Lower lobe of right lung (tissue), 2 donors: ENCODE measurements around the gene AHI1. TPM values are rescaled to one million over a fixed set of nuclear protein-coding genes. Genes with fewer than 3 reads are reported as not detected.

Experiments
- ATAC-seq, 2 donors: fragments of 200-7000 bp; cut with Tn5 transposase; one replicate each; pipeline ENCODE4 v1.9.1; 2020 to 2022; ENCODE audit warnings: mild to moderate bottlenecking in 2 of 2, moderate library complexity in 2 of 2
- DNase-seq: peaks from one replicate; pipeline ENCODE4 v3.0.0-alpha.2; 2020
- H3K27ac ChIP-seq: fragments of 200-600 bp; one replicate; pipeline ENCODE4 v1.8.0; 2022
- H3K27me3 ChIP-seq: fragments of 200-600 bp; one replicate; pipeline ENCODE4 v1.8.0; 2022; ENCODE audit warnings: low read depth
- H3K36me3 ChIP-seq: fragments of 200-600 bp; one replicate; pipeline ENCODE4 v1.8.0; 2022; ENCODE audit warnings: mild to moderate bottlenecking
- H3K4me1 ChIP-seq: fragments of 200-600 bp; one replicate; pipeline ENCODE4 v1.8.0; 2022
- H3K4me3 ChIP-seq: fragments of 200-600 bp; one replicate; pipeline ENCODE4 v1.8.0; 2022; ENCODE audit warnings: mild to moderate bottlenecking
- H3K9me3 ChIP-seq: fragments of 200-600 bp; one replicate; pipeline ENCODE4 v1.8.0; 2022
- intact Hi-C: fragments of 100-400 bp; cut with DNase I; formaldehyde crosslinking; loops from one replicate; pipeline ENCODE4 v1.11.0; 2022
- total RNA-seq: library from RNA; stranded (reverse); fragmentation: NEBNext Ultra II Directional; extraction: Animal tissue kit (Norgen Biotek cat#: 25700); gene quantifications from one replicate; pipeline ENCODE4 v1.2.1, GENCODE V29; 2021
- TF ChIP-seq, protein P1 (sequence below): fragments of 200-600 bp; IDR thresholded peaks from one replicate; pipeline ENCODE4 v1.8.0; 2022; ENCODE audit warnings: antibody characterized with exemption, mild to moderate bottlenecking
- donor health status: DM: no; HTN: yes; CAD: no; lungs with severe emphysema.

AHI1 gene
- total RNA-seq, 1 donor from 2014 or later: 31.7 TPM

DNA sequence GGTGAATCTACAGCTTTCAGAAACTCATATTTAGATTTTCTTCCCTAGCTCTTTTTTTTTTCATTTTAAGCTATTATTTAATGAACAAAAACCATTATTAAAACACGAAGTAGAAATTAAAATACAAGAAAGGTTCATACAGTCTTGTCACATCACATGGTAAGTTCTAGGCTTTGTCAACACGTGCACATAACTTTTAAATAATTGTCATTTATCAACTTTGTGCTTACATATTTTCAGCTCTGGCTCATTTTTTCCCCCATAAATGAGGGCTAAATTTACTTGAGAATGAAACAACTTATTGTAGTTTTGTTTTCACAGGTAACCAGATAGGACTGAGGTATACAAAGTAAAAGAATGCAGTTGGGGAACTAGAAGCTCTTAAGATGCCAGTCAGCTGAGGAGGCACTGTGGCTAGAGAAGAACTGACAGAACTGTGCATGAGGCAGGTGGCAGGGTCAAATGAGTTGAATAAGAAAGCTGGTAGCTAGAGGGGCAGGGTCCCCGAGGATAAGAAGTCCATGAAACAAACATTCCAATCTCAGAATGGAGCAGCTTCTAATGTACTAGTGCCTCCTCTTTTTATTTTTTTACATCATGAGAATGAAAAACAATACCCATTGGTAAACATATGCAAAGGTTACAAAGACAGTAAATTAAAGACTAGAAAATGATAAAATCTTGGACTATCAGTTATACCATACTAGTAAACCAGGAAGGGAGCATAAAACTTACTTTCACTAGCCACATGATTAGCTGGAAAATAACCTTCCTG is 174.9 kb downstream of the AHI1 start:
- DNase-seq: no peak
- ATAC-seq: no peak
- intact Hi-C loops: no loop called here

DNA sequence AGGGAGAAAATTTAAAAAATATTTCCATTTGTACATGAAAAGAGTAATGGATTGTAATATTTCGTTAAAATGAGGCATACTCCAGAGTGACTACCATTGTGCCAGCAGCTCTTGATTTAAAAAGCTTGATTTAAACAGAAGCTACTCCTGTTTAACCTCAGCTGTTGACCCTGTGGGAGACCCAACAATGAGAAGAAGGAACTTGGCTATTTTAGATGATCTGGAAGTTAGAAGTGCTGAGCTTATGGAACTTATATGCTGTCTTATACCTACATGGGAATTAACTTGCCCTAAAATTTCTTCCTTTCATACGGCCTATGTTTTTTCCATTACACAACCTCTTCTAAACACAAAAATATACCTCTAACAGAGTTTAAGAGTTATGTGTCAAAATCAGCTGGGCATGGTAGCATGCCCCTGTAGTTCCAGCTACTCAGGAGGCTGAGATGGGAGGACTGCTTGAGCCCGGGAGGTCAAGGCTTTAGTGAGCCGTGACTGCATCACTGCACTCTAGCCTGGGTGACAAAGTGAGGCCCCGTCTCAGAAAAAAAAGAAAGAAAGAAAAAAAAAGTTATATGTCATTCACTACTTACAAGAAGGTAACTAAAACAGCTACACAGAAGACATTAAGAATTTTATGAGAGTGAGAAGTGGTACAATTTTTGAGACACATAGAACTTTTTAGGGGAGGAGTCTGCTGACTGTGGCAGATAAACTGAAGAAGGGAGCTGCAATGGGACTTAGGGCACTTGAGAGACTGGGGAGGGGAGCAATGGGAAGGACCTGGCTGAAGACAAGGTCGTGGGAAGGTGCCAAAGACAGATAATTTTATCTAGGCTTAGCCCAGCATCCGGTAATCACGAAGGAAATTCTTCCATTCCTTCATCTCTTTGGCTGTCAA is 176.6 kb downstream of the AHI1 start:
- Histone ChIP-seq H3K27ac (no peak overlapping the region), H3K36me3 (peaks cover 4% of the 10 kb centered on the region), H3K9me3 (no peaks in the 10 kb centered on the region), H3K4me3 (no peak overlapping the region), H3K4me1 (no peaks in the 10 kb centered on the region), H3K27me3 (no peaks in the 10 kb centered on the region)
- TF ChIP-seq, protein P1, sequence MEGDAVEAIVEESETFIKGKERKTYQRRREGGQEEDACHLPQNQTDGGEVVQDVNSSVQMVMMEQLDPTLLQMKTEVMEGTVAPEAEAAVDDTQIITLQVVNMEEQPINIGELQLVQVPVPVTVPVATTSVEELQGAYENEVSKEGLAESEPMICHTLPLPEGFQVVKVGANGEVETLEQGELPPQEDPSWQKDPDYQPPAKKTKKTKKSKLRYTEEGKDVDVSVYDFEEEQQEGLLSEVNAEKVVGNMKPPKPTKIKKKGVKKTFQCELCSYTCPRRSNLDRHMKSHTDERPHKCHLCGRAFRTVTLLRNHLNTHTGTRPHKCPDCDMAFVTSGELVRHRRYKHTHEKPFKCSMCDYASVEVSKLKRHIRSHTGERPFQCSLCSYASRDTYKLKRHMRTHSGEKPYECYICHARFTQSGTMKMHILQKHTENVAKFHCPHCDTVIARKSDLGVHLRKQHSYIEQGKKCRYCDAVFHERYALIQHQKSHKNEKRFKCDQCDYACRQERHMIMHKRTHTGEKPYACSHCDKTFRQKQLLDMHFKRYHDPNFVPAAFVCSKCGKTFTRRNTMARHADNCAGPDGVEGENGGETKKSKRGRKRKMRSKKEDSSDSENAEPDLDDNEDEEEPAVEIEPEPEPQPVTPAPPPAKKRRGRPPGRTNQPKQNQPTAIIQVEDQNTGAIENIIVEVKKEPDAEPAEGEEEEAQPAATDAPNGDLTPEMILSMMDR: no peak
- DNase-seq: no peak
- no peak for ATAC-seq
- intact Hi-C loops: no loop called here

More for the DNA sequence above, 174.9 kb downstream of the AHI1 start:
- Histone ChIP-seq H3K9me3 (no peaks in the 10 kb centered on the region), H3K4me3 (no peak overlapping the region), H3K36me3 (no peaks in the 10 kb centered on the region), H3K27ac (no peak overlapping the region), H3K27me3 (no peaks in the 10 kb centered on the region), H3K4me1 (no peaks in the 10 kb centered on the region)
- TF ChIP-seq, protein P1: no peak

DNA sequence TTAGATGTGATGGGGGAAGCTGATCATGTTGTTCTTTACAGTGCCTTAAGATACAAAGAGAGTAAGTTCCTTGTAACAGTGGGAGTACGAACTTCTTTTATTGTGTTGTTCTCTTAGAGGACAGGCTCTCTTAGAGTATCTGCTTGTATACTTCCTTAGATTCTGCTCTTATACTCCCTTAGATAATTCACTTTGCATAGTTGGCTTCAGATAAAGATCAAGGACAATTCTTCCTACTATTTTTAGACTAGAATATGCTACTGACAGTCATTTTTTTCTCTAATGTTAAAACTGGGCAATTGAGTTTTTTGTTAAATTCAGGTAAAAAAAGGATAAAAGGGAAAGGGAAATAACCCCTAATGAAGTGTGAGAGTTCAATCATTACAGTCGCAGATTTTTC is 177.7 kb downstream of the AHI1 start:
- DNase-seq: no peak
- Histone ChIP-seq H3K27me3 (no peaks in the 10 kb centered on the region), H3K4me1 (no peaks in the 10 kb centered on the region), H3K27ac (no peak overlapping the region), H3K36me3 (peaks cover 4% of the 10 kb centered on the region), H3K9me3 (no peaks in the 10 kb centered on the region), H3K4me3 (no peak overlapping the region)
- intact Hi-C loops: no loop called here
- TF ChIP-seq, protein P1: no peak
- ATAC-seq: no peak

DNA sequence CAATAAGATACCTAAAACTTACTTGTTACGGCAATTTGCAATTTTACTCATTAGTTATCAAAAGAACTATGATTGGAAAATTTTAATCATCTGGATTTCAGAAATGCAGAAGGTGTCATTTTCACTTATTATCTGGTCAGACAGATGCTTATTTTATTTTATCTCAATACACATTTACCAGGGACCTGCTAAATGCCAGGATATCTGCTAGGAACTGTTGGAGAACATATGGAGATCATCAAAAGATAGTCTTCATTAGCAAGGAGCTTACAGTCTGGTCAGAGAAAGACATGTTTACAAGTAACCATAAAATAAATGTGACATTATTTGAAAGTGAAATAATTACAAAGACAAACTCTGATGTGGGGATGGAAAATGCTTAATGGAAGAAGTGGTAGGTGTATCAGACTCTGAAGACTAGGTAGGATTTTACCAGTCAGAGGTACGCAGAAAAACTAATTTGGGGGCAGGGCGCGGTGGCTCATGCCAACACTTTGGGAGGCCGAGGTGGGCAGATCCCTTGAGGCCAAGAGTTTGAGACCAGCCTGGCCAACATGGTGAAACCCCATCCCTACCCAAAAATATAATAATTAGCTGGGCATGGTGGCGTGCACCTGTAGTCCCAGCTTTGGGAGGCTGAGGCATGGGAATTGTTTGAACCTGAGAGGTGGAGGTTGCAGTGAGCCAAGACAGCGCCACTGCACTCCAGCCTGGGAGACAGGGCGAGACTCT is 178.6 kb downstream of the AHI1 start:
- Histone ChIP-seq H3K9me3 (no peaks in the 10 kb centered on the region), H3K27ac (no peak overlapping the region), H3K27me3 (no peaks in the 10 kb centered on the region), H3K4me1 (no peaks in the 10 kb centered on the region), H3K36me3 (peaks cover 4% of the 10 kb centered on the region), H3K4me3 (no peak overlapping the region)
- ATAC-seq (no peak), DNase-seq (no peak)
- TF ChIP-seq, protein P1: no peak
- intact Hi-C loops: no loop called here

DNA sequence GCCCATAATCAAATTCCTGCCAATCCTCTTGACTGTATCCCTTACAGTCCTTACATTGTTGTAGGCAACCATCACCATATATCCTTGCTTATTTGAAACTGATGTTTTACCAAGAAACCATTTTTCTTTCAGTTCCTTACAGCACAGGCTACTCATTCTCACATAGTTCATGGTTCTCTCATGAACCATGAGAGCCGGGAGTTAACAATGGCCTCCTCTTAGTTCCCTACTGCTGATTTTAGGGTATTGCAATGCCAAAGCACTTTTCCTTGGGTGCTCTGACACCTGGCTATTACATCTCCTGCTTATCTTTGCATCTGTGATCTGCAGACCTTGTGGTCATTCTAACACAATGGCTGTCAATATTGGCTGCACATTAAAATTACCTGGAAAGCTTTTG is 183.0 kb downstream of the AHI1 start:
- no peaks in the 10 kb centered on the region for H3K27me3 ChIP-seq
- intact Hi-C loops: no loop called here
- ATAC-seq (no peak), DNase-seq (no peak)
- peaks cover 4% of the 10 kb centered on the region for H3K36me3 ChIP-seq
- no peak overlapping the region for H3K4me3 ChIP-seq
- H3K9me3 ChIP-seq: no peaks in the 10 kb centered on the region
- TF ChIP-seq, protein P1: no peak
- H3K27ac ChIP-seq: no peak overlapping the region
- no peaks in the 10 kb centered on the region for H3K4me1 ChIP-seq
